CD4-positive, alpha-beta T cell treated with Interleukin-17A for 4 hours (primary cell): ENCODE results near the gene CEP126.
A peak's percentile ranks its signal among the peaks of the same experiment; 100 is the strongest.

ENCODE experiments used
- DNase-seq: peaks from one replicate; pipeline ENCODE4 v3.0.0-alpha.2; 2020; ENCODE audit warnings: mixed read lengths

CEP126 gene

GRCh38 chr11:102010776-102011494, 96.1 kb downstream of the CEP126 start:
- DNase-seq: no peak

- no peak for DNase-seq
Observed at GRCh38 chr11:102012946-102013345, 98.1 kb downstream of the CEP126 start.

- DNase-seq: no peak
Observed at GRCh38 chr11:102014756-102015155, 99.9 kb downstream of the CEP126 start.

DNA sequence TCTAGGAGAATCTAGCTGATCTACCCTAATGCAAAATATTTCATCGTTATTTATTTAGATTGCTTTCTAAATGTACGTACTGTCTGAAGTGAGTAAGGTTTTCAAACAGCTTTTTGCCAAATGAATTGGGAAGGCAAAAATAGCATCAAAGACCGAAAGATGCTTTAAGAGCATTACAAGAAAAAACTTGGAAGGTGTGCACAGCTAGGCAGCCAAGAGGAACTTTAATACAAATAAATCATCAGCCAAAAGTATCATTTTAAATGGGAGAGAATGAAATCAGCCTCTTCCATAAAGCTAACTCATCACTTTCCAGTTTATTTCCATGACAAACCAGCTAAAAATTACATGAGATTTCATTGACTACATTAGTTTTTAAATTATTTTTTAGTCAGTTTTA, 102.2 kb downstream of the CEP126 start:
- no peak for DNase-seq

DNA sequence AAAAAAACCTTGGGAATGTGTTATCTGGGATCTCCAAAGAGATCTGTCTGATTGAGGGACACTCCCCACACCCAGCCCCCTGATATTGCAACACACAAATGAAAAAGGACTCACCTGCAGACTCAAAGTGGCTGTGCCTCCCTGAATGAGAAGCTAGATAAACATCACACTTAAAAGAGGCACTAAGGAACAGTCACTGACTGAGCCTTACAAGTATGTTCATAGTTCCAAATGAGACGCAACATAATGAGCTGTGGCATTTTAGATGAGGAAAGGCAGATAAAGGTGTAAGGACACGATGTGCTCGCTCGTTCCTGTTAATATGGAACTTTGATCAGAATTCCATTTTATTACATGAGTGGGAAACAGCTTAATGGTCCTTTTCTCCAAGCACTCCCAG, 111.4 kb downstream of the CEP126 start:
- DNase-seq: no peak

- no peak for DNase-seq
Observed at GRCh38 chr11:102026959-102027358, 112.1 kb downstream of the CEP126 start.

DNA sequence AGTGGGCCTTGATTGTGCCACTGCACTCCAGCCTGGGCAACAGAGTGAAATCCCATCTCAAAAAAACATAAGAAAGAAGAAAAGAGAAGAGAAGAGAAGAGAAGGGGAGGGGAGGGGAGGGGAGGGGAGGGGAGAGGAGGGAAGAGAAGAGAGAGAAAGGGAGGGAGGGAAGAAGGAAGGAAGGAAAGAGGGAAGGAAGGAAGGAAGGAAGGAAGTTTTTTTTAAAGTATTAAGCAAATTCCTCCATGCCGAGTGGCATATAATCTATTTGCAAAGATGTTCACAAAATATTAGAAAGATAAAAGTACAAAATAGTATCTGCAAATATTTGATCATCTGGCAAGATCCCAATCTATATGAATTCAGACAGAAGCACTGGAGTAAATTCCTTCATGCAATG, 121.9 kb downstream of the CEP126 start:
- no peak for DNase-seq

DNA sequence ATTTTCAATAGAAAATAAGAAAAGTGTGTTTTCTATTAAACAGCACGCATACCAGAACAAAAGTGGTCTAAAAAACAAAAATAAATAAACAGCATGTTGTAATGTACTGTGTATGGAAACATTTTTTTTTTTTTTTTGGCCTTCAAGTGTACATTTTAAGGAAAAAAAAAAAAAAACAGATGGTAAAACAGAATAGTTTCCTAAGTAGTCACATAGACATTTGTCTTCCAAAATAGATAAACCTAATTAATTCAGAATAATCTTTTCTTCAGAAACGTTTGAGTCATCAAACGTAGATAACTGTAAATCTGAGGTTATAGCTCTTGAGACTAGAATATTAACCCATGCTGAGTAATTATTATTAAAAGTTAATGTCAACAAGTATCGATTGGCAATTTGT, 132.0 kb downstream of the CEP126 start:
- DNase-seq: no peak

- DNase-seq: peak; percentile 41
Observed at GRCh38 chr11:102047305-102047924, 132.6 kb downstream of the CEP126 start, which contains the start of gene CFAP300. TSS of gene CFAP300 (plus strand) at chr11:102047437. CDS start at chr11:102047471, 34 bp downstream.
